Measurements from ENCODE around the gene SH3BP2. TPM values are rescaled to one million over a fixed set of nuclear protein-coding genes. Genes with fewer than 3 reads are reported as not detected.

Gene SH3BP2
- 10 to 100 TPM; 29.6 to 43.5 (median 36.7) TPM for total RNA-seq

DNA sequence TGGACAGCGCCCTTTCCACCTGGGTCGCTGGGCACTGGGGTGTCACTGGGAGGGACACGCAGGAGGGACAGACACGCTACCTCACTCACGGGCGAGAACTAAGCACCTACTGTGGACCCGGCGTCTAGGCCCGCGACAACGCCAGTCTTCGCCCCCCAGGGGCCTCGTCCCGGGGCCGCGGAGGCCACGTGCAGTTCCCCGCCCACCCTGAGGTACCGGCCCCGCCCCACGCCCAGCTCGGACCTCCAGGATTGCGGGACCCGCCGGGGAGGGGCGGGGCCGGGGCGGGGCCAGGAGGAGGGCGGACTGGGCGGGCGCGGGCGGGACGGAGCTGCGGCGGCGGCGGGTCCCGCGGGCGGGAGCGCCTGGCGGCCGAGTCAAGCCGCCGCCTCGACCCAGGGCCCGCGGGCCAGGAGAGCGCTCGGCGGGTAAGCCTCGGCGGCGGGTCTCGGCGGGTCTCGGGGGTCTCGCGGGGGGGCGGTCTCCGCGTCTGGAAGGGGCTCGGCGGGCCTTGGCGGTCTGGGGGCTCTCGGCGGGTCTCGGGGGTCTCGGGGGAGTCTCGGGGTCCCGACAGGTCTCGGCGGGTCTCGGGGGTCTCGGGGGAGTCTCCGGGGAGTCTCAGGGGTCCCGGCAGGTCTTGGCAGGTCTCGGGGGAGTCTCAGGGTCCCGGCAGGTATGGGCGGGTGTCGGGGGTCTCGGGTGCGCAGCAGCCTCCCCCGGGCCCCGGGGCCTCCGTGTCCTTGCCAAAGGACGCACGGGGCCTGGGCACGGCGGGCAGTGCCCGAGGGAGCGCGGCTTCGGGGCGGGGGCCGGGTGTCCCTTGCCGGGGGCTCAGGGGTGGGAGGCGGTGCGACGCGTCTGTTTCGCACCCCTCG is at the start of gene SH3BP2:
TSS of gene SH3BP2 (plus strand) at position 375 of the 875 bp plus-strand sequence. CDS start 27,533 bp downstream, outside the sequence.
- H3K4me3 ChIP-seq (replicated peaks in 1 of 3), result peak within 1 kb of the TSS in 2 of 3 donors; percentile 18 to 67
- H3K27ac ChIP-seq, result peak within 1 kb of the TSS; percentile 25 to 70 (median 32)
- peak in 1 of 2 donors; percentile 24 for TF ChIP-seq POLR2A (IDR thresholded peaks at IDR 0.05)
- TF ChIP-seq, protein P1, sequence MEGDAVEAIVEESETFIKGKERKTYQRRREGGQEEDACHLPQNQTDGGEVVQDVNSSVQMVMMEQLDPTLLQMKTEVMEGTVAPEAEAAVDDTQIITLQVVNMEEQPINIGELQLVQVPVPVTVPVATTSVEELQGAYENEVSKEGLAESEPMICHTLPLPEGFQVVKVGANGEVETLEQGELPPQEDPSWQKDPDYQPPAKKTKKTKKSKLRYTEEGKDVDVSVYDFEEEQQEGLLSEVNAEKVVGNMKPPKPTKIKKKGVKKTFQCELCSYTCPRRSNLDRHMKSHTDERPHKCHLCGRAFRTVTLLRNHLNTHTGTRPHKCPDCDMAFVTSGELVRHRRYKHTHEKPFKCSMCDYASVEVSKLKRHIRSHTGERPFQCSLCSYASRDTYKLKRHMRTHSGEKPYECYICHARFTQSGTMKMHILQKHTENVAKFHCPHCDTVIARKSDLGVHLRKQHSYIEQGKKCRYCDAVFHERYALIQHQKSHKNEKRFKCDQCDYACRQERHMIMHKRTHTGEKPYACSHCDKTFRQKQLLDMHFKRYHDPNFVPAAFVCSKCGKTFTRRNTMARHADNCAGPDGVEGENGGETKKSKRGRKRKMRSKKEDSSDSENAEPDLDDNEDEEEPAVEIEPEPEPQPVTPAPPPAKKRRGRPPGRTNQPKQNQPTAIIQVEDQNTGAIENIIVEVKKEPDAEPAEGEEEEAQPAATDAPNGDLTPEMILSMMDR (IDR thresholded peaks at IDR 0.05), result no peak
- WGBS, 2 donors, result no CpG with 5 or more reads among the region's 104 CpGs
- intact Hi-C loops (cut with DNase I), result no loop called here
- no peaks in the 10 kb centered on the region for H3K36me3 ChIP-seq
- H3K27me3 ChIP-seq, result no peaks in the 10 kb centered on the region
- peaks cover 42 to 70% of the 10 kb centered on the region in 2 donors for H3K4me1 ChIP-seq
- H3K9me3 ChIP-seq, result no peaks in the 10 kb centered on the region
- peak; percentile 80 to 82 for DNase-seq

GRCh38 chr4:2743518-2744445 is 49.1 kb upstream of the SH3BP2 start:
- peak; percentile 25 to 58 for DNase-seq
- Histone ChIP-seq H3K27ac (peak overlapping the region in 1 of 3 donors; percentile 45), H3K36me3 (peaks cover 40 to 42% of the 10 kb centered on the region in 2 donors), H3K4me3 (replicated peaks in 1 of 3) (no peak overlapping the region), H3K9me3 (no peaks in the 10 kb centered on the region), H3K4me1 (peaks cover 0 to 24% of the 10 kb centered on the region in 2 donors), H3K27me3 (no peaks in the 10 kb centered on the region)
- WGBS, 2 donors, result 72 to 81% methylated on average over 18 of the region's 21 CpGs
- no peak for TF ChIP-seq POLR2A (IDR thresholded peaks at IDR 0.05)
- TF ChIP-seq, protein P1 (IDR thresholded peaks at IDR 0.05), result no peak
- intact Hi-C loops (cut with DNase I), result no loop called here

DNA sequence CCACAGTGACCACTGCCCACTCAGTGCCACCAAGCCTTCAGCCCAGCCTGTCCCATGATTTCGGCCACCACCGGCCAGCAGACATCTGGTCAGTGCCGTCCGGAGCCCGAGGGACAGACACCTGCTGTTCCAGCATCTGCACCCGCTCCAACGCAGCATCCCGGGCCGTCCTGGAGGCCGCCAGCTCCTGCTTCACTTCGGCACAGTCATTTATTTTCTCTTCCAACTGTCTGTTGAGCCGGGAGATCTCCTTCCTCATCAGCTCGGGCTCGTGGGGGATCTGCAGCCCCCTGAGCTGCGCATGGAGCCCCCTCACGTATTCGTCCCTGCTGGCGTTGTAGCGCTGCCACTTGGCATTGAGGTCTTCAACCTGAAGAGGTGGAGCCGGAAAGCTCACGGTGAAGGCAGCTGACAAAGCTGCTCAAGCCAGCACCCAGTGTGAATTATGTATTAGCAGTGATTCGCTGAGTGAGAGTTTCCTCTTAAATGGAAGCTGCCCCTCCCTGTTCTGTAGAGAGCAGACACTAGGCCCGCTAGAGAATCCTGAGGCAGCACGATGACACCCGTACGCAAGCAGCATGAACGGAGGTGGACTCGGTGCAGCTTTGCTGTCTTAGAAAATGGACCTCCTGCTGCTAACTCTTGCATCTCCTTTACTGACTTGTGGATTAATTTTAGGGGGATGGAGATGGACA is 48.2 kb upstream of the SH3BP2 start:
- H3K27ac ChIP-seq, result no peak overlapping the region
- no peak overlapping the region for H3K4me3 ChIP-seq (replicated peaks in 1 of 3)
- peaks cover 40 to 42% of the 10 kb centered on the region in 2 donors for H3K36me3 ChIP-seq
- H3K4me1 ChIP-seq, result peaks cover 0 to 24% of the 10 kb centered on the region in 2 donors
- no peaks in the 10 kb centered on the region for H3K27me3 ChIP-seq
- TF ChIP-seq, protein P1 (IDR thresholded peaks at IDR 0.05), result no peak
- TF ChIP-seq POLR2A (IDR thresholded peaks at IDR 0.05), result no peak
- no peaks in the 10 kb centered on the region for H3K9me3 ChIP-seq
- WGBS, 2 donors, result 94 to 97% methylated on average over 27 to 28 of the region's 28 CpGs
- no peak for DNase-seq
- intact Hi-C loops (cut with DNase I), result no loop called here

DNA sequence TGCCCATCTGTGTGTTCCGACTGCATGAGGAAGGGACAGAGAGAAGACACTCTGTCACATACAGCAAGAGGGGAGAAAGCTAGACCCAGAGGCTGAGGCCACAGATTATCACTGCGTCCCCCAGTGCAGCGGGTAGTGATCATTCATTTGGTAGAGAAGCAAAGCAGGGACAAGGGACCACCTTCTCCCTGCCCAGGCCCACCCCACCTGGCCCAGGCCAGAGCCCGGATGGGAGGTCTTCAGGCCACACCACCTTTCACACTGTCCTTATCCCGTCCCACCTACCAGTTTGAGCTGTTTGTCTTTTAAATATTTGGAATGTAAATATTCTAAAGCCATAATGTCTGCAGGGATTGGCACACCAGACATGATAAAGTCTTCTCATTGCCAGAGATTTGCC is 47.4 kb upstream of the SH3BP2 start:
- peaks cover 40 to 42% of the 10 kb centered on the region in 2 donors for H3K36me3 ChIP-seq
- 96 to 100% methylated on average over 5 of the region's 5 CpGs for WGBS, 2 donors
- no peaks in the 10 kb centered on the region for H3K9me3 ChIP-seq
- TF ChIP-seq, protein P1 (IDR thresholded peaks at IDR 0.05), result no peak
- no peak for TF ChIP-seq POLR2A (IDR thresholded peaks at IDR 0.05)
- no peak for DNase-seq
- intact Hi-C loops (cut with DNase I), result no loop called here
- H3K27me3 ChIP-seq, result no peaks in the 10 kb centered on the region
- peak overlapping the region in 1 of 3 donors; percentile 39 for H3K27ac ChIP-seq
- peaks cover 0 to 24% of the 10 kb centered on the region in 2 donors for H3K4me1 ChIP-seq
- H3K4me3 ChIP-seq (replicated peaks in 1 of 3), result no peak overlapping the region
